NB4 (cell line): ENCODE data around the gene TCF19.

Experiments
- CTCF ChIP-seq: IDR thresholded peaks from one replicate; pipeline ENCODE4 v1.5.1; 2012; ENCODE audit warnings: low read depth, low read length
- MAX ChIP-seq: IDR thresholded peaks from 2 replicates; pipeline ENCODE4 v1.6.1; 2011; ENCODE audit warnings: low read depth, low read length
- MYC ChIP-seq: IDR thresholded peaks from 2 replicates; pipeline ENCODE4 v1.6.1; 2011; ENCODE audit warnings: low read depth, low read length
- POLR2A ChIP-seq: IDR thresholded peaks from 2 replicates; pipeline ENCODE4 v1.6.1; 2011; ENCODE audit warnings: mild to moderate bottlenecking; ENCODE audit not compliant: insufficient read length; ENCODE audit errors: extremely low read depth

- no peak for TF ChIP-seq CTCF
- TF ChIP-seq POLR2A, result no peak
- no peak for TF ChIP-seq MYC
- no peak for TF ChIP-seq MAX
Measured at GRCh38 chr6:31204751-31205145, 46.4 kb downstream of the TCF19 start.
